HEK293T (cell line): ENCODE data around the gene PCED1B.

Experiments used
- BHLHE40 ChIP-seq: fragments of 450-650 bp; IDR thresholded peaks from 2 replicates; pipeline ENCODE4 v1.6.1; 2016; ENCODE audit warnings: mild to moderate bottlenecking, moderate library complexity, borderline replicate concordance
- CTBP1 ChIP-seq: fragments of 450-650 bp; IDR thresholded peaks from 2 replicates; pipeline ENCODE4 v1.6.1; 2016; ENCODE audit warnings: borderline replicate concordance
- FOXA1 ChIP-seq: fragments of 450-650 bp; IDR thresholded peaks from 2 replicates; pipeline ENCODE4 v1.6.1; 2016; ENCODE audit warnings: mild to moderate bottlenecking
- LEF1 ChIP-seq: fragments of 450-650 bp; IDR thresholded peaks from 2 replicates; pipeline ENCODE4 v1.6.1; 2017; ENCODE audit warnings: mild to moderate bottlenecking, borderline replicate concordance
- NFRKB ChIP-seq: fragments of 450-650 bp; IDR thresholded peaks from 2 replicates; pipeline ENCODE4 v1.6.1; 2016; ENCODE audit warnings: mild to moderate bottlenecking, moderate library complexity
- SP1 ChIP-seq: fragments of 450-650 bp; IDR thresholded peaks from 2 replicates; pipeline ENCODE4 v1.6.1; 2017
- SUZ12 ChIP-seq: fragments of 450-650 bp; IDR thresholded peaks from 2 replicates; pipeline ENCODE4 v1.6.1; 2016; ENCODE audit warnings: mild to moderate bottlenecking
- TARDBP ChIP-seq: fragments of 450-650 bp; IDR thresholded peaks from 2 replicates; pipeline ENCODE4 v1.6.1; 2016
- ZNF384 ChIP-seq: fragments of 450-650 bp; IDR thresholded peaks from 2 replicates; pipeline ENCODE4 v1.6.1; 2016

- TF ChIP-seq TARDBP (no peak), CTBP1 (no peak), BHLHE40 (no peak), FOXA1 (no peak), NFRKB (no peak), SP1 (no peak), SUZ12 (no peak), ZNF384 (no peak), LEF1 (no peak)
Measured at GRCh38 chr12:47070310-47070709, 9.1 kb upstream of the PCED1B start.
